Ishikawa (cell line): ENCODE measurements around the gene OVCH2.

Source experiments
- CEBPB ChIP-seq: IDR thresholded peaks from 2 replicates; pipeline ENCODE4 v1.6.1; 2012
- CREB1 ChIP-seq: IDR thresholded peaks from 2 replicates; pipeline ENCODE4 v1.6.1; 2012; ENCODE audit warnings: low read depth
- EGR1 ChIP-seq: IDR thresholded peaks from 2 replicates; pipeline ENCODE4 v1.6.1; 2012
- EP300 ChIP-seq: IDR thresholded peaks from 2 replicates; pipeline ENCODE4 v1.6.1; 2012; ENCODE audit warnings: borderline replicate concordance
- FOXM1 ChIP-seq: IDR thresholded peaks from 2 replicates; pipeline ENCODE4 v1.6.1; 2012; ENCODE audit warnings: low read depth, borderline replicate concordance
- NFIC ChIP-seq: IDR thresholded peaks from 2 replicates; pipeline ENCODE4 v1.6.1; 2012
- RAD21 ChIP-seq: IDR thresholded peaks from 2 replicates; pipeline ENCODE4 v1.6.1; 2012; ENCODE audit warnings: low read depth
- TAF1 ChIP-seq: IDR thresholded peaks from 2 replicates; pipeline ENCODE4 v1.6.1; 2012; ENCODE audit warnings: low read depth, mild to moderate bottlenecking
- TCF12 ChIP-seq: IDR thresholded peaks from 2 replicates; pipeline ENCODE4 v1.6.1; 2012; ENCODE audit warnings: low read depth
- TEAD4 ChIP-seq: IDR thresholded peaks from 2 replicates; pipeline ENCODE4 v1.6.1; 2012
- YY1 ChIP-seq: IDR thresholded peaks from 2 replicates; pipeline ENCODE4 v1.6.1; 2012; ENCODE audit warnings: low read depth
- ZBTB7A ChIP-seq: IDR thresholded peaks from 2 replicates; pipeline ENCODE4 v1.6.1; 2012; ENCODE audit warnings: low read depth
- TF ChIP-seq, protein P1 (sequence below): IDR thresholded peaks from 2 replicates; pipeline ENCODE4 v1.6.1; 2012; ENCODE audit warnings: low read depth, mild to moderate bottlenecking
- TF ChIP-seq, protein P2 (sequence below): IDR thresholded peaks from 2 replicates; pipeline ENCODE4 v1.6.1; 2012
- TF ChIP-seq, protein P3 (sequence below): IDR thresholded peaks from 2 replicates; pipeline ENCODE4 v1.6.1; 2012

The OVCH2 gene

DNA sequence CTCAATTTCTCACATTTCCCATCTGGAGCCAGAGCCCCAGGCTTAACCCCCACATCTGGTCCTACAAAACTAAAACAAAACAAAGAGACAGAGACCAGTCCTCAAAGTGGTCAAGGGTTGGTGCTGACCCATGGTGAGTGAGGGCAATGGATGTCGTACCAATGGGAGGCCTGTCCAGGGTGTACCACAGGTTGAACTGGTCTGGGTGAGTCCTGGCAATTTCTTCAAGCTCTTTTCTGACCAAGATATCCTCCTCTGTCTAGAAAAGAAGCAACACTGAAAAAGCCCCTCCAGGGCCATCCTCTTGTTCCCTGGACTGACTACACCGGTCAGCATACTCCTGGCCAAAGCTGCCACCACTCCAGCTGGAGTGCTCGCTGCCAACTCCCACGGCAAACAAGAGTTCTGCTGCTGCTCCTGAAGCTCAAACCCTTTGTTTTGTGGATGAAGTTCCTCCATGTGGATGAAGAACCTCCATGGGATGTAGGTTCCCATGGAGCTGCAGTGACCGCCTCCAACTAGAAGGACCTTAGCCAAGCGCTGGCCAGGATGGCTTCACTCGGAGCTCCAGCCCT, 39.9 kb downstream of the OVCH2 start:
- no peak for TF ChIP-seq FOXM1
- no peak for TF ChIP-seq TEAD4
- no peak for TF ChIP-seq NFIC
- no peak for TF ChIP-seq EGR1
- TF ChIP-seq YY1 = no peak
- no peak for TF ChIP-seq ZBTB7A
- TF ChIP-seq, protein P1, sequence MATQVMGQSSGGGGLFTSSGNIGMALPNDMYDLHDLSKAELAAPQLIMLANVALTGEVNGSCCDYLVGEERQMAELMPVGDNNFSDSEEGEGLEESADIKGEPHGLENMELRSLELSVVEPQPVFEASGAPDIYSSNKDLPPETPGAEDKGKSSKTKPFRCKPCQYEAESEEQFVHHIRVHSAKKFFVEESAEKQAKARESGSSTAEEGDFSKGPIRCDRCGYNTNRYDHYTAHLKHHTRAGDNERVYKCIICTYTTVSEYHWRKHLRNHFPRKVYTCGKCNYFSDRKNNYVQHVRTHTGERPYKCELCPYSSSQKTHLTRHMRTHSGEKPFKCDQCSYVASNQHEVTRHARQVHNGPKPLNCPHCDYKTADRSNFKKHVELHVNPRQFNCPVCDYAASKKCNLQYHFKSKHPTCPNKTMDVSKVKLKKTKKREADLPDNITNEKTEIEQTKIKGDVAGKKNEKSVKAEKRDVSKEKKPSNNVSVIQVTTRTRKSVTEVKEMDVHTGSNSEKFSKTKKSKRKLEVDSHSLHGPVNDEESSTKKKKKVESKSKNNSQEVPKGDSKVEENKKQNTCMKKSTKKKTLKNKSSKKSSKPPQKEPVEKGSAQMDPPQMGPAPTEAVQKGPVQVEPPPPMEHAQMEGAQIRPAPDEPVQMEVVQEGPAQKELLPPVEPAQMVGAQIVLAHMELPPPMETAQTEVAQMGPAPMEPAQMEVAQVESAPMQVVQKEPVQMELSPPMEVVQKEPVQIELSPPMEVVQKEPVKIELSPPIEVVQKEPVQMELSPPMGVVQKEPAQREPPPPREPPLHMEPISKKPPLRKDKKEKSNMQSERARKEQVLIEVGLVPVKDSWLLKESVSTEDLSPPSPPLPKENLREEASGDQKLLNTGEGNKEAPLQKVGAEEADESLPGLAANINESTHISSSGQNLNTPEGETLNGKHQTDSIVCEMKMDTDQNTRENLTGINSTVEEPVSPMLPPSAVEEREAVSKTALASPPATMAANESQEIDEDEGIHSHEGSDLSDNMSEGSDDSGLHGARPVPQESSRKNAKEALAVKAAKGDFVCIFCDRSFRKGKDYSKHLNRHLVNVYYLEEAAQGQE = no peak
- TF ChIP-seq, protein P2, sequence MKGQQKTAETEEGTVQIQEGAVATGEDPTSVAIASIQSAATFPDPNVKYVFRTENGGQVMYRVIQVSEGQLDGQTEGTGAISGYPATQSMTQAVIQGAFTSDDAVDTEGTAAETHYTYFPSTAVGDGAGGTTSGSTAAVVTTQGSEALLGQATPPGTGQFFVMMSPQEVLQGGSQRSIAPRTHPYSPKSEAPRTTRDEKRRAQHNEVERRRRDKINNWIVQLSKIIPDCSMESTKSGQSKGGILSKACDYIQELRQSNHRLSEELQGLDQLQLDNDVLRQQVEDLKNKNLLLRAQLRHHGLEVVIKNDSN = no peak
- TF ChIP-seq TAF1 = no peak
- TF ChIP-seq CREB1 = no peak
- TF ChIP-seq, protein P3, sequence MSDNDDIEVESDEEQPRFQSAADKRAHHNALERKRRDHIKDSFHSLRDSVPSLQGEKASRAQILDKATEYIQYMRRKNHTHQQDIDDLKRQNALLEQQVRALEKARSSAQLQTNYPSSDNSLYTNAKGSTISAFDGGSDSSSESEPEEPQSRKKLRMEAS = no peak
- TF ChIP-seq TCF12 = no peak
- no peak for TF ChIP-seq RAD21
- no peak for TF ChIP-seq CEBPB
- no peak for TF ChIP-seq EP300

DNA sequence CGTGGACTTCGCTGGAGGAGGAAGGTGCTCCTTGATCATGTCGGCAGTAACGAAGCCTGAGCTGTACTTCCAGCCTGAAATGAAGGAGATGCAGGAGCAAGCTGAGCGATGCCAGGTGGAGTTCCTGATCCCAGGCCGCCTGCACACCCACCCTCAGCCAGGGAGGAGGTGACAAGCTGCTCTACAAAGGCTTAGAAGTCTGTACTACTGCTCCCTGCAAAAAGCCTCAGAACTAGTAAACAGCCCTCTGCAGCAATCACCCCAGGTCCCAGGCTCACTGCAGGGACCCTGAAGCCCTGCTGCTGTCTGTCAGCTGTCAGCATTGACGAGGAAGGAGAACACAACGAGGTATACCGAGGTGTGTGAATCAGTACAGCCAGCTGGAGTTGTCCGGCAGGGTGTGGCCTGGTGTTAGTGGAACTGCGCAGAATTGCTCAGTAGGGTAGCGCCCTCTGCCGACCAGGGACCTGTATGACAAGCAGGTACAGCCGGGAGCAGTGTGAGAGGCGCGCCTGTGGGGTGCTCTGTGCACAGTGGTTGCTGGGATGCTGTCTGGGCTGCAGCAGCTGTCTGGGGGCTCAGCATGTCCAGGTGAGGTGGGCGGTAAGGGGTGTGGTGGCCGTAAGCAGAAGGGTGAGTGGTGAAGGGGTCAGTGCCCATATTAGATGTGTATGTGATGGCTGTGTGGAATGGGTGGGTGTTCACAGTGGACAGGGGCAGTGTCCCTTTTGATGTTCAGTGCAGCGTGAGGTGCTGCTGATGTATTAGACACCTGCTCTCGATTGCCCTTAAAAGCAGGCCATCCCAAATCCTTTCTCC, 40.6 kb downstream of the OVCH2 start:
- TF ChIP-seq EP300 = no peak
- TF ChIP-seq RAD21 = peak; percentile 91
- TF ChIP-seq, protein P1 = no peak

DNA sequence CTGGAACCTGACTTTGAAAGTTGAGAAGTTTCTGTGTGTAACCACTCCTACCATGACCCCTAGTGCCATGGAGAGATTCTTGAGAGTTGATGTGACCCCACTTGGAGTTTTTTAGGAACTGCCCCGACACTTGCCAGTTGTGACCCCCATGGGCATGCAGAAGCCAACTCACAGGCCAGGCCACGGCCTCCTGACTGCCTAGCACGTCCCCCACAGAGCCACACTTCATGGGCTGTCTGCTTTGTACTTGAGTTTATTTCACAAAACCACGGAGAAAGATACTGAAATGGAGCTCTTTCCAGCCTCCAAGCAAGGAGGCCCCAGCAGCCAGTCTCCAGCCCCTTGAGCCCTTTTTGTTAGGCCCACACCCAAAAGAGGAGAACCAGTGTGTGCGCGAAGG, 41.4 kb downstream of the OVCH2 start:
- TF ChIP-seq TAF1 = no peak
- TF ChIP-seq NFIC = no peak
- no peak for TF ChIP-seq YY1
- TF ChIP-seq, protein P1 = no peak
- TF ChIP-seq EP300 = no peak
- TF ChIP-seq CEBPB = no peak
- TF ChIP-seq RAD21 = no peak
- no peak for TF ChIP-seq ZBTB7A
- TF ChIP-seq FOXM1 = no peak
- TF ChIP-seq, protein P3 = no peak
- TF ChIP-seq, protein P2 = no peak
- no peak for TF ChIP-seq TCF12
- no peak for TF ChIP-seq EGR1
- no peak for TF ChIP-seq TEAD4
- no peak for TF ChIP-seq CREB1

DNA sequence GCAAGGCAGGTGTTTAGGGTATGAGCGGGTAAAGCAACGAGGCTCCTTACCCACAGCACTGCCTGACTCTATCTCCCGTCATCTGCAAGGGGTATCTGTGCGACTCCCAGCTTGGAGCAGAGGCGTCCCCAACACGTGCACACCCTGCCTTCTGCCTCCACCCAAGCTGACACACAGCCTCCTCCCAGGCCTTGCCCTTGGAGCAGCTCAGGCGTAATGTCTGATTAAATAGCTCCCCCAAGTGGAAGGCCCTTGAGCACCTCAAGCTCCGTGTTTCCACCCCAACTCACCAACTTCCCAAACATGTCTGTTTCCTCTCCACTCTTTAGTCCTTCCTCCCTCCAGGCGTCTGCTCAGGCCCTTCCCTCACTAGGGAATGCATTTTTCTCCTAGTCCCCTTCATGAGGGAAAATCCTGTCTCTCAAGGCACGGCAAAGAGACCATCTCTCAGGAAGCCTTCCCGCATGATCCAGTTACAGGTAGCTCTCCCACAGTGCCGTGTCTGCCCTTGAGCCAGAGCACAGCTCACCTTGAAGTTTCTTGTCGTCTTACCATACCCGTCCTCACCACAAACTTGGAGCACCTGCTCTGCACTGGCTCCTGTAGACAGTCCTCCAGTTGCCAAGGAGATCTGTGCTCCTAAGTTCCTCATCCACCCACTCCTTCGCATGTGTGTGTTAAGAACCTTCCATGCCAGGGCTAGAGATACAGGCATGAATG, 48.8 kb downstream of the OVCH2 start:
- TF ChIP-seq NFIC (no peak), RAD21 (peak; percentile 93), FOXM1 (no peak), CEBPB (no peak)
- TF ChIP-seq, protein P3 = no peak
